Kidney epithelial cell (primary cell): ENCODE data around the gene WDR93. TPM values are rescaled to one million over a fixed set of nuclear protein-coding genes. Genes with fewer than 3 reads are reported as not detected.

ENCODE experiments used
- DNase-seq: peaks from one replicate; pipeline ENCODE4 v3.0.0-alpha.2; 2010; ENCODE audit warnings: low read depth
- H3K27me3 ChIP-seq: 2 replicates; pipeline ENCODE4 v1.6.0; 2011; ENCODE audit warnings: low read length; ENCODE audit not compliant: control insufficient read depth, insufficient read depth
- H3K36me3 ChIP-seq: 2 replicates; pipeline ENCODE4 v1.5.1; 2011; ENCODE audit warnings: low read length; ENCODE audit not compliant: control insufficient read depth, insufficient read depth
- H3K4me3 ChIP-seq: 2 replicates; pipeline ENCODE4 v1.5.1; 2011; ENCODE audit warnings: low read depth, mild to moderate bottlenecking, control low read depth, low read length
- CTCF ChIP-seq: IDR thresholded peaks from 2 replicates; pipeline ENCODE4 v1.5.1; 2011; ENCODE audit warnings: mild to moderate bottlenecking, moderate library complexity, low read length, control low read depth, inconsistent platforms; ENCODE audit not compliant: insufficient read depth, poor library complexity, severe bottlenecking
- total RNA-seq: library from RNA; depleted of rRNA; stranded (reverse); fragments of >200 nt; gene quantifications from 2 replicates; pipeline ENCODE4 v1.2.3, GENCODE V29; 2015

Gene WDR93
- total RNA-seq, 1 donor from 2014 or later: 0.25 TPM

DNA sequence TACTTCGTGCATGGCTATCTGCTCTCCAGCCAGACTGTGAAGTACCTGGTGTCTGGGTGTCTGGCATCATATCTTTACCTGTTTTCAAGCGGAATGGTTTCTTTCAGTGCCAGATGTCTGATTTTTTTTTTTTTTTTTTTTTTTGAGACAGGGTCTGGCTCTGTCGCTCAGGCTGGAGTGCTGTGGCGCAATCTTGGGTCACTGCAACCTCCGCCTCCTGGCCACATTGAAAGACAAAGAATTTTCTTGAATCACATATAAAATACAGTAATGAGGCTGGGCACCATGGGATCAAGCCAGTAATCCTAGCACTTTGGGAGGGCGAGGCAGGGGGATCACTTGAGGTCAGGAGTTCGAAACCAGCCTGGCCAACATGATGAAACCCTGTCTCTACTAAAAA is 63.2 kb downstream of the WDR93 start:
- TF ChIP-seq CTCF: no peak
- Histone ChIP-seq H3K4me3 (no peak overlapping the region), H3K36me3 (no peaks in the 10 kb centered on the region), H3K27me3 (peaks cover 10% of the 10 kb centered on the region)
- DNase-seq: no peak

DNA sequence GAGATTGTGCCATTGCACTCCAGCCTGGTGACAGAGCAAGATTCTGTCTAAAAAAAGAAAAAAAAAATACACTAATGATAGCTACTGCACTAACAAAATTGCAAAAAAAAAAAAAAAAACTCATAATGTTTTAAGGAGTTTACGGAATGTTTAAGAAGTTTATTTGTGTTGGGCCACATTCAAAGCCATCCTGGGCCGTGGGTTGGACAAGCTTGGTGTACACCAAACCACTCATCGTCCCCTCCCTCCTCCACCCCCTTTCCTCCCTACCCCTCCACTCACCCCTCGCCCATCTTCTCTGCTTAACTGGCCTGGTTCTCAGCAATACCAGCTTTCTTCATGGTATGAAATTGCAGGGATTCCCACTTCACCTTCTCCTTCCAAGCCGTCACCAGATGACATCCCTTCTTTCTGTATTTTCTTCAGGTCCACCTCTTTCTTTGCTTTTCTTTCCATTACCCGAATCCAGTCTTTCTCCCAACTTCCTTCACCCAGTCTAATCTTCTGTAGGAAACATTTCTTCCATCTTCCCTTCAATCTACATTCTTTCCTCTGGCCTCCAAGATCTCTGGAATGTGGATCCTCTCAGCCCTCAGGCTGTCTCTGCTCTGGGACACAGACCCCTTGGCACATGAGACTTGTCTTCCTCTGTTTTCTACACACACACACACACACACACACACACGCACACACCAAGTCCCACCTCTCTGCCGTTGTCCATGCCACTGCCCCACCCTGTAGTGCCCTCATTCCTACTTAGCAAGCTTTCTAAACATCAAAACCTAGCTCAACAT is 63.9 kb downstream of the WDR93 start:
- Histone ChIP-seq H3K27me3 (peaks cover 8% of the 10 kb centered on the region), H3K36me3 (no peaks in the 10 kb centered on the region), H3K4me3 (no peak overlapping the region)
- DNase-seq: no peak
- no peak for TF ChIP-seq CTCF

GRCh38 chr15:89755701-89756100 is 65.1 kb downstream of the WDR93 start:
- Histone ChIP-seq H3K4me3 (no peak overlapping the region), H3K36me3 (no peaks in the 10 kb centered on the region), H3K27me3 (no peaks in the 10 kb centered on the region)
- no peak for TF ChIP-seq CTCF
- DNase-seq: no peak

- H3K4me3 ChIP-seq: no peak overlapping the region
- no peaks in the 10 kb centered on the region for H3K36me3 ChIP-seq
- no peaks in the 10 kb centered on the region for H3K27me3 ChIP-seq
- no peak for DNase-seq
- no peak for TF ChIP-seq CTCF
Measured at GRCh38 chr15:89756897-89757296, 66.3 kb downstream of the WDR93 start.

DNA sequence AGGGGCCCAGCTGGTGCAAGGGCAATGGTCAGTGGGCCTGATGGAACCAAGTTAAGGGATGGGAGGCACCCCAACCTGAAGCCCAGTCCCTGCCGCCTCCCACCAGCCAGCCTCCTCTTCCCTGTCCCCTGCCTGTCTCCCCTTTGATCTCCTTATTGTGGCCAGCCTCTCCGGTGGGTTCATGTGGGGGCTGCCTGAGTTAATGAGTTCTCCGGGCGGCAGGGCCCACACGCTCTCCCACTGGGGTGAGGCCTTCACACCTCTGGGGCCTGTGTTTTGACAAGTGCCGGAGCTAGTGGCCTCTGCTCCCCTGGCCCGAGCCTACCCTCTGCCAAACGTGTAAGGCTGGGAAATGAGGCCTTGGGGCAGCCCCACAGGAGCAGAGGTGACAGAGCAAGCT is 67.7 kb downstream of the WDR93 start:
- Histone ChIP-seq H3K36me3 (no peaks in the 10 kb centered on the region), H3K4me3 (no peak overlapping the region), H3K27me3 (no peaks in the 10 kb centered on the region)
- TF ChIP-seq CTCF: no peak
- DNase-seq: no peak

- no peak for TF ChIP-seq CTCF
- Histone ChIP-seq H3K36me3 (no peaks in the 10 kb centered on the region), H3K27me3 (no peaks in the 10 kb centered on the region), H3K4me3 (no peak overlapping the region)
- DNase-seq: no peak
Measured at GRCh38 chr15:89758981-89759380, 68.4 kb downstream of the WDR93 start.
